RWPE1 (cell line): ENCODE data around the gene DPF3.

ENCODE experiments used
- CTCF ChIA-PET: fragments of 350-600 bp; sonication (Branson Sonifier 250); formaldehyde crosslinking; extraction: SDS; loops from one replicate; lab custom pipeline; 2021; lab: Yijun Ruan, JAX
- POLR2A ChIA-PET: fragments of 400-600 bp; formaldehyde crosslinking; extraction: SDS; loops from one replicate; lab custom pipeline; 2020; ENCODE audit warnings: antibody characterized with exemption; ENCODE audit not compliant: low non-redundant PET; lab: Yijun Ruan, JAX
- DNase-seq: peaks from one replicate; pipeline ENCODE4 v3.0.0; 2012; ENCODE audit warnings: low spot score
- H3K27ac ChIP-seq: fragments of 450-650 bp; 2 replicates; pipeline ENCODE4 v1.5.1; 2017
- CTCF ChIP-seq: fragments of 450-650 bp; conservative IDR thresholded peaks from 2 replicates; pipeline ENCODE4 v1.5.1; 2017; ENCODE audit warnings: low read depth, mild to moderate bottlenecking

Gene DPF3

GRCh38 chr14:72686101-72686500 is 207.8 kb downstream of the DPF3 start:
- DNase-seq: no peak
- no peak overlapping the region for H3K27ac ChIP-seq
- no peak for TF ChIP-seq CTCF
- POLR2A ChIA-PET: no interaction called here
- CTCF ChIA-PET: no interaction called here

- CTCF ChIA-PET: no interaction called here
Observed at GRCh38 chr14:72685456-72685855, 208.4 kb downstream of the DPF3 start.

GRCh38 chr14:72683787-72684186 is 210.1 kb downstream of the DPF3 start:
- no peak overlapping the region for H3K27ac ChIP-seq
- ChIA-PET POLR2A (no interaction called here), CTCF (no interaction called here)
- TF ChIP-seq CTCF: no peak
- no peak for DNase-seq

More at GRCh38 chr14:72685456-72685855, 208.4 kb downstream of the DPF3 start:
- POLR2A ChIA-PET: no interaction called here
- H3K27ac ChIP-seq: no peak overlapping the region
- DNase-seq: no peak
- TF ChIP-seq CTCF: no peak

GRCh38 chr14:72682188-72682587 is 211.7 kb downstream of the DPF3 start:
- ChIA-PET CTCF (no interaction called here), POLR2A (no interaction called here)
- no peak overlapping the region for H3K27ac ChIP-seq
- no peak for DNase-seq
- no peak for TF ChIP-seq CTCF

GRCh38 chr14:72680853-72681640 is 212.9 kb downstream of the DPF3 start:
- TF ChIP-seq CTCF: no peak
- H3K27ac ChIP-seq: no peak overlapping the region
- DNase-seq: no peak
- POLR2A ChIA-PET: no interaction called here
- CTCF ChIA-PET: interaction anchor here (0.6 kb wide), 1 partner anchor 16 kb away, joined by 5 read pairs; no protein-coding TSS in a partner anchor

GRCh38 chr14:72679536-72680151 is 214.3 kb downstream of the DPF3 start:
- H3K27ac ChIP-seq: no peak overlapping the region
- TF ChIP-seq CTCF: no peak
- no peak for DNase-seq
- CTCF ChIA-PET: no interaction called here
- POLR2A ChIA-PET: no interaction called here
